ENCODE results near the gene AGBL5.

The AGBL5 gene

GRCh38 chr2:27080603-27080936 lies 29.1 kb downstream of the AGBL5 start:
- H3K36me3 ChIP-seq (ENCODE audit: control insufficient read depth in 1 of 2, insufficient read depth in 2 of 2, low read length in 2 of 2): peaks cover 0 to 13% of the 10 kb centered on the region in 2 donors
- H3K9me3 ChIP-seq (ENCODE audit: control insufficient read depth in 1 of 2, low read length in 2 of 2): no peaks in the 10 kb centered on the region
- H3K4me3 ChIP-seq (ENCODE audit: low read depth in 1 of 2, low read length in 2 of 2): peak overlapping the region; percentile 72 to 73
- H3K27me3 ChIP-seq (ENCODE audit: low read depth, low read length): no peaks in the 10 kb centered on the region
- H3K4me1 ChIP-seq (ENCODE audit: control insufficient read depth in 1 of 2, insufficient read depth in 2 of 2, low read length in 2 of 2): peaks cover 15 to 65% of the 10 kb centered on the region in 2 donors
- H3K27ac ChIP-seq (ENCODE audit: low read length): peak overlapping the region; percentile 58

DNA sequence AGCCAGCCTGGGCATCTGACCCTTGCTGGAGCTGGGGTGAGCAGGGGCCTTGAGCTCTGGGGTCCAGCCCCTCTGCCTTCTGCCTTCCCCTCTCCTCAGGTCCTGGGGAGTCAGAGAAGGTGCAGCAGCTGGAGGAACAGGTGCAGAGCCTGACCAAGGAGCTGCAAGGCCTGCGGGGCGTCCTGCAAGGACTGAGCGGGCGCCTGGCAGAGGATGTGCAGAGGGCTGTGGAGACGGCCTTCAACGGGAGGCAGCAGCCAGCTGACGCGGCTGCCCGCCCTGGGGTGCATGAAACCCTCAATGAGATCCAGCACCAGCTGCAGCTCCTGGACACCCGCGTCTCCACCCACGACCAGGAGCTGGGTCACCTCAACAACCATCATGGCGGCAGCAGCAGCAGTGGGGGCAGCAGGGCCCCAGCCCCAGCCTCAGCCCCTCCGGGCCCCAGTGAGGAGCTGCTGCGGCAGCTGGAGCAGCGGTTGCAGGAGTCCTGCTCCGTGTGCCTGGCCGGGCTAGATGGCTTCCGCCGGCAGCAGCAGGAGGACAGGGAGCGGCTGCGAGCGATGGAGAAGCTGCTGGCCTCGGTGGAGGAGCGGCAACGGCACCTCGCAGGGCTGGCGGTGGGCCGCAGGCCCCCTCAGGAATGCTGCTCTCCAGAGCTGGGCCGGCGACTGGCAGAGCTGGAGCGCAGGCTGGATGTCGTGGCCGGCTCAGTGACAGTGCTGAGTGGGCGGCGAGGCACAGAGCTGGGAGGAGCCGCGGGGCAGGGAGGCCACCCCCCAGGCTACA lies 30.7 kb downstream of the AGBL5 start:
- Histone ChIP-seq H3K27ac (ENCODE audit: low read length) (peak overlapping the region; percentile 78), H3K27me3 (ENCODE audit: low read depth, low read length) (no peaks in the 10 kb centered on the region), H3K36me3 (ENCODE audit: control insufficient read depth in 1 of 2, insufficient read depth in 2 of 2, low read length in 2 of 2) (peaks cover 0 to 13% of the 10 kb centered on the region in 2 donors), H3K4me1 (ENCODE audit: control insufficient read depth in 1 of 2, insufficient read depth in 2 of 2, low read length in 2 of 2) (peaks cover 15 to 63% of the 10 kb centered on the region in 2 donors), H3K9me3 (ENCODE audit: control insufficient read depth in 1 of 2, low read length in 2 of 2) (no peaks in the 10 kb centered on the region), H3K4me3 (ENCODE audit: low read depth in 1 of 2, low read length in 2 of 2) (peak overlapping the region; percentile 72 to 73)

GRCh38 chr2:27082773-27083409 lies 31.4 kb downstream of the AGBL5 start:
- H3K36me3 ChIP-seq (ENCODE audit: control insufficient read depth in 1 of 2, insufficient read depth in 2 of 2, low read length in 2 of 2): peaks cover 0 to 13% of the 10 kb centered on the region in 2 donors
- H3K4me3 ChIP-seq (ENCODE audit: low read depth in 1 of 2, low read length in 2 of 2): peak overlapping the region in 1 of 2 donors; percentile 4
- H3K4me1 ChIP-seq (ENCODE audit: control insufficient read depth in 1 of 2, insufficient read depth in 2 of 2, low read length in 2 of 2): peaks cover 15 to 68% of the 10 kb centered on the region in 2 donors
- no peak overlapping the region for H3K27ac ChIP-seq (ENCODE audit: low read length)
- H3K9me3 ChIP-seq (ENCODE audit: control insufficient read depth in 1 of 2, low read length in 2 of 2): no peaks in the 10 kb centered on the region
- no peaks in the 10 kb centered on the region for H3K27me3 ChIP-seq (ENCODE audit: low read depth, low read length)

GRCh38 chr2:27083410-27084296 lies 32.2 kb downstream of the AGBL5 start:
- no peaks in the 10 kb centered on the region for H3K9me3 ChIP-seq (ENCODE audit: control insufficient read depth in 1 of 2, low read length in 2 of 2)
- H3K36me3 ChIP-seq (ENCODE audit: control insufficient read depth in 1 of 2, insufficient read depth in 2 of 2, low read length in 2 of 2): peaks cover 0 to 13% of the 10 kb centered on the region in 2 donors
- H3K4me1 ChIP-seq (ENCODE audit: control insufficient read depth in 1 of 2, insufficient read depth in 2 of 2, low read length in 2 of 2): peaks cover 15 to 68% of the 10 kb centered on the region in 2 donors
- H3K27ac ChIP-seq (ENCODE audit: low read length): no peak overlapping the region
- no peaks in the 10 kb centered on the region for H3K27me3 ChIP-seq (ENCODE audit: low read depth, low read length)
- peak overlapping the region in 1 of 2 donors; percentile 4 for H3K4me3 ChIP-seq (ENCODE audit: low read depth in 1 of 2, low read length in 2 of 2)

DNA sequence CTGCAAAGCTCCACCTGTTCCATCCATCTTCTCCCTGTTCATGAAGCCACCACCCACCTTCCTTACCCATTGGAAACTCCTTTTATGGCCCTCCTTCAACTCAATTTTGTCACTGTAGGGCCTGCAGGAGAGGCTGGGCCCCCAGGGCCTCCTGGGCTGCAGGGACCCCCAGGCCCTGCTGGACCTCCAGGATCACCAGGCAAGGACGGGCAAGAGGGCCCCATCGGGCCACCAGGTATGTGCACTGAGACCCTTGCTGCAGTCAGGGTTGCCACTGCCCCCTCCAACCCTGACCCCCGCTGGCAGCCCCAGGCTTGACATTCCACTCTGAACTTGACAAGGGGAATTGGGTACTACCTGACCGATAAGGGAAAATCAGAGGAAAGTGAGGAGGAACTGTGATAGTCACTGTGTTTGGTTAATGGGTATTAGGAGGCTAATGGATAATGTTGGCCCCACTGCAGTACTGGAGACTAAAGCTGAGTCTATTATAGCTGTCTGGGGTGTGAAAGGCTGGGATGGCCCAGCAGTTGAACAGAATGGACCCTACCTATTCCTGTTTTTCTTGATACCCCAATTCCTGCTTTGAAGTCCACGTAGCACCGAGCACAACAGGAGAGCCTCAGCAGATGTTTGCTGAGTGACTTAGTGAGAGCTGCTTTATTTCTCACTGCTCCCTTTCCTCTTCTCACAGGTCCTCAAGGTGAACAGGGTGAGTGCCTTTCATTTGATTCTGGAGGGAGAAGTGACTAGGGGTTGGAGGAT lies 33.0 kb downstream of the AGBL5 start:
- no peaks in the 10 kb centered on the region for H3K27me3 ChIP-seq (ENCODE audit: low read depth, low read length)
- no peaks in the 10 kb centered on the region for H3K9me3 ChIP-seq (ENCODE audit: control insufficient read depth in 1 of 2, low read length in 2 of 2)
- H3K4me3 ChIP-seq (ENCODE audit: low read depth in 1 of 2, low read length in 2 of 2): no peak overlapping the region
- H3K36me3 ChIP-seq (ENCODE audit: control insufficient read depth in 1 of 2, insufficient read depth in 2 of 2, low read length in 2 of 2): peaks cover 0 to 13% of the 10 kb centered on the region in 2 donors
- peaks cover 15 to 68% of the 10 kb centered on the region in 2 donors for H3K4me1 ChIP-seq (ENCODE audit: control insufficient read depth in 1 of 2, insufficient read depth in 2 of 2, low read length in 2 of 2)
- no peak overlapping the region for H3K27ac ChIP-seq (ENCODE audit: low read length)

DNA sequence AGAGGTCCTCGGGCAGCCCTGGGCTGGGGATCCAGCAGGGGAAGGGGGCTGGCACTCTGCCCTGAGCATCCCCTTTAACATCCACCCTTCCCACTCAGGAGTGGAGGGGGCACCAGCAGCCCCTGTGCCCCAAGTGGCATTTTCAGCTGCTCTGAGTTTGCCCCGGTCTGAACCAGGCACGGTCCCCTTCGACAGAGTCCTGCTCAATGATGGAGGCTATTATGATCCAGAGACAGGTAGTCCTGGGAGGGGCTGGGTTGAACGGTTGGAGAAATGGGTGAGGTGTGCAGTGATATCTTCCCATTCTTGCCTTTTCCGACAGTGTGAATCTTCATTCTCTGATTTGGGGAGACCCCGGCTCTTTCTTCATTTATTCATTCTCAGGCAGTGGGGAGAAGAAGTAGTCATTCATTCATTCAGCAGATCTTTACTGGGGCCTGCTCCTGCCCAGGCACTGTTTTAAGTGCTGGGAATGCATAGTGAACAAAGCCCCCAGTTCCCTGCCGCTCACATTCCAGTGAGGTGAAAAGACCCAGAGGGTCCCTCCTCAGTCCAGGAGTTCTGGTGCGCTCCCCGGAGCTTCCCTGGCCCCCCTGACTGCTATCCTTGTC lies 33.7 kb downstream of the AGBL5 start:
- no peaks in the 10 kb centered on the region for H3K27me3 ChIP-seq (ENCODE audit: low read depth, low read length)
- peak overlapping the region; percentile 53 to 86 for H3K4me3 ChIP-seq (ENCODE audit: low read depth in 1 of 2, low read length in 2 of 2)
- no peaks in the 10 kb centered on the region for H3K9me3 ChIP-seq (ENCODE audit: control insufficient read depth in 1 of 2, low read length in 2 of 2)
- peaks cover 0 to 13% of the 10 kb centered on the region in 2 donors for H3K36me3 ChIP-seq (ENCODE audit: control insufficient read depth in 1 of 2, insufficient read depth in 2 of 2, low read length in 2 of 2)
- peaks cover 15 to 66% of the 10 kb centered on the region in 2 donors for H3K4me1 ChIP-seq (ENCODE audit: control insufficient read depth in 1 of 2, insufficient read depth in 2 of 2, low read length in 2 of 2)
- no peak overlapping the region for H3K27ac ChIP-seq (ENCODE audit: low read length)

GRCh38 chr2:27085673-27086089 lies 34.2 kb downstream of the AGBL5 start:
- Histone ChIP-seq H3K36me3 (ENCODE audit: control insufficient read depth in 1 of 2, insufficient read depth in 2 of 2, low read length in 2 of 2) (peaks cover 0 to 13% of the 10 kb centered on the region in 2 donors), H3K27ac (ENCODE audit: low read length) (peak overlapping the region; percentile 31), H3K27me3 (ENCODE audit: low read depth, low read length) (no peaks in the 10 kb centered on the region), H3K4me3 (ENCODE audit: low read depth in 1 of 2, low read length in 2 of 2) (peak overlapping the region; percentile 53 to 86), H3K4me1 (ENCODE audit: control insufficient read depth in 1 of 2, insufficient read depth in 2 of 2, low read length in 2 of 2) (peaks cover 15 to 61% of the 10 kb centered on the region in 2 donors), H3K9me3 (ENCODE audit: control insufficient read depth in 1 of 2, low read length in 2 of 2) (no peaks in the 10 kb centered on the region)

DNA sequence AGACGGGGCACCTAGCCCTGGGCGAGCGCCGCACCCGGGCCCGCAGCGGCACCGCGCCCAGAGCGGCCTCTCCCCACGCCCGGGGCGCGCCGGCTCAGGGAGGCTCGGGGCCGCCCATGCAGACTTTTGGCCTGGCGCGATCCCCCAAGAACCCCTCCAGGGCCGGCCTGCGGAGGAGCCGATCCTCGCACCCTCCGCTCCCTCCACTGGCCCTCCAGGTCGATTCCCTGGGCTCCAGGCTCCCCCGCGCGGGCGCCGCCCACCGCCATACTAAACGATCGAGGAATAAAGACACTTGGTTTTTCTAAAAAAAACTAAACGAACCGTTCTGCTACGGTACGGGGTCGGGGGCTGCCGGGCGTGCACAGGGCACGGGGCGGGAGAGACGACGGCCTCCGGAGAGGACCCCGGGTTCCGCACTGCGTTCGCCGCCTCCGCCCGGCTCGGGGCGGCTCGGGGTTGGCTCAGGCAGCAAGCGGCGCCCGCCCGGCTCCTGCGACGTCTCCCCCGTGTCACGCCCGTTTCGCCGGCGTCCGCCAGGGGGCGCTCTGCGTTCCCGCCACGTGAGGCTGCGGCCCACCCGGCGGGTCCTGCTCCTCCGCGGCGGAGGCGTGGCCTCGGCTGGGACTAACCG lies 34.7 kb downstream of the AGBL5 start:
- H3K4me1 ChIP-seq (ENCODE audit: control insufficient read depth in 1 of 2, insufficient read depth in 2 of 2, low read length in 2 of 2): peaks cover 15 to 55% of the 10 kb centered on the region in 2 donors
- no peaks in the 10 kb centered on the region for H3K9me3 ChIP-seq (ENCODE audit: control insufficient read depth in 1 of 2, low read length in 2 of 2)
- no peaks in the 10 kb centered on the region for H3K27me3 ChIP-seq (ENCODE audit: low read depth, low read length)
- peaks cover 0 to 13% of the 10 kb centered on the region in 2 donors for H3K36me3 ChIP-seq (ENCODE audit: control insufficient read depth in 1 of 2, insufficient read depth in 2 of 2, low read length in 2 of 2)
- peak overlapping the region; percentile 53 to 86 for H3K4me3 ChIP-seq (ENCODE audit: low read depth in 1 of 2, low read length in 2 of 2)
- H3K27ac ChIP-seq (ENCODE audit: low read length): peak overlapping the region; percentile 31

- H3K27ac ChIP-seq (ENCODE audit: low read length): peak within 1 kb of the TSS; percentile 39
- H3K27me3 ChIP-seq (ENCODE audit: low read depth, low read length): no peaks in the 10 kb centered on the region
- H3K36me3 ChIP-seq (ENCODE audit: control insufficient read depth in 1 of 2, insufficient read depth in 2 of 2, low read length in 2 of 2): peaks cover 0 to 11% of the 10 kb centered on the region in 2 donors
- H3K4me3 ChIP-seq (ENCODE audit: low read depth in 1 of 2, low read length in 2 of 2): peak within 1 kb of the TSS; percentile 76 to 86
- no peaks in the 10 kb centered on the region for H3K9me3 ChIP-seq (ENCODE audit: control insufficient read depth in 1 of 2, low read length in 2 of 2)
- H3K4me1 ChIP-seq (ENCODE audit: control insufficient read depth in 1 of 2, insufficient read depth in 2 of 2, low read length in 2 of 2): peaks cover 7 to 48% of the 10 kb centered on the region in 2 donors
Measured at GRCh38 chr2:27086724-27087593, 35.5 kb downstream of the AGBL5 start, which contains the start of gene KHK. Gene KHK, plus strand, starts transcription at chr2:27086772. Its CDS starts 488 bp downstream, at chr2:27087260.

Measured in muscle layer of duodenum (tissue), 2 donors.